Stimulated activated naive B cell treated with anti-CD40 and anti-IgM and Interleukin-4, amounts not matched to agents 10 μg/mL and 1 μg/mL and 100 μg/mL, for 72 hours (primary cell): Measurements from ENCODE around the gene IVNS1ABP.

ENCODE experiments used
- ATAC-seq, 2 donors: fragments of 150-1000 bp; cut with Tn5 transposase; replicated peaks; 2 replicates each; pipeline ENCODE4 v1.10.0; 2021; ENCODE audit warnings: moderate library complexity in 1 of 2
- DNase-seq: peaks from one replicate; pipeline ENCODE4 v3.0.0; 2021
- H3K27ac Mint-ChIP-seq: one replicate; pipeline ENCODE4 v1.8.0; 2022; ENCODE audit warnings: mild to moderate bottlenecking, mixed read lengths
- H3K27me3 Mint-ChIP-seq, 2 donors: one replicate each; pipeline ENCODE4 v1.8.0; 2022; ENCODE audit warnings: mixed read lengths in 2 of 2
- H3K36me3 Mint-ChIP-seq, 2 donors: one replicate each; pipeline ENCODE4 v1.8.0; 2022; ENCODE audit warnings: mixed read lengths in 2 of 2, mild to moderate bottlenecking in 1 of 2
- H3K4me1 Mint-ChIP-seq, 2 donors: one replicate each; pipeline ENCODE4 v1.8.0; 2022; ENCODE audit warnings: mixed read lengths in 2 of 2, mild to moderate bottlenecking in 1 of 2
- H3K4me3 Mint-ChIP-seq, 2 donors: one replicate each; pipeline ENCODE4 v1.8.0; 2022; ENCODE audit warnings: mild to moderate bottlenecking in 2 of 2, mixed read lengths in 2 of 2, moderate library complexity in 1 of 2
- H3K9me3 Mint-ChIP-seq, 2 donors: one replicate each; pipeline ENCODE4 v1.8.0; 2022; ENCODE audit warnings: mixed read lengths in 2 of 2, mild to moderate bottlenecking in 1 of 2

The IVNS1ABP gene

GRCh38 chr1:185293967-185294542, 23.0 kb downstream of the IVNS1ABP start:
- H3K36me3 Mint-ChIP-seq: peaks cover 25 to 41% of the 10 kb centered on the region in 2 donors
- DNase-seq: no peak
- H3K27ac Mint-ChIP-seq: no peak overlapping the region

GRCh38 chr1:185292237-185292636, 24.8 kb downstream of the IVNS1ABP start:
- Mint-ChIP-seq H3K9me3 (peaks cover 5% of the 10 kb centered on the region in 2 donors), H3K27ac (peak overlapping the region; percentile 59), H3K27me3 (no peaks in the 10 kb centered on the region), H3K36me3 (peaks cover 15 to 38% of the 10 kb centered on the region in 2 donors), H3K4me3 (no peak overlapping the region), H3K4me1 (peaks cover 6 to 17% of the 10 kb centered on the region in 2 donors)
- ATAC-seq (peak in 1 of 2 donors; percentile 50), DNase-seq (no peak)

More at GRCh38 chr1:185293967-185294542, 23.0 kb downstream of the IVNS1ABP start:
- no peak overlapping the region for H3K4me3 Mint-ChIP-seq
- peaks cover 5% of the 10 kb centered on the region in 2 donors for H3K9me3 Mint-ChIP-seq
- ATAC-seq: no peak
- H3K4me1 Mint-ChIP-seq: peaks cover 6 to 17% of the 10 kb centered on the region in 2 donors
- no peaks in the 10 kb centered on the region for H3K27me3 Mint-ChIP-seq

- H3K27me3 Mint-ChIP-seq: no peaks in the 10 kb centered on the region
- ATAC-seq (peak in 1 of 2 donors; percentile 46), DNase-seq (no peak)
- peaks cover 15 to 40% of the 10 kb centered on the region in 2 donors for H3K36me3 Mint-ChIP-seq
- no peak overlapping the region for H3K4me3 Mint-ChIP-seq
- peaks cover 5% of the 10 kb centered on the region in 2 donors for H3K9me3 Mint-ChIP-seq
- H3K27ac Mint-ChIP-seq: no peak overlapping the region
- H3K4me1 Mint-ChIP-seq: peaks cover 6 to 17% of the 10 kb centered on the region in 2 donors
Observed at GRCh38 chr1:185291652-185292051, 25.4 kb downstream of the IVNS1ABP start.

- ATAC-seq (peak; percentile 57 to 63), DNase-seq (no peak)
- H3K4me3 Mint-ChIP-seq: no peak overlapping the region
- H3K27me3 Mint-ChIP-seq: no peaks in the 10 kb centered on the region
- peaks cover 5% of the 10 kb centered on the region in 2 donors for H3K9me3 Mint-ChIP-seq
- H3K36me3 Mint-ChIP-seq: peaks cover 15 to 40% of the 10 kb centered on the region in 2 donors
- H3K4me1 Mint-ChIP-seq: peaks cover 6 to 17% of the 10 kb centered on the region in 2 donors
- no peak overlapping the region for H3K27ac Mint-ChIP-seq
Observed at GRCh38 chr1:185291159-185291558, 25.9 kb downstream of the IVNS1ABP start.

GRCh38 chr1:185289880-185290279, 27.2 kb downstream of the IVNS1ABP start:
- Mint-ChIP-seq H3K36me3 (peaks cover 15 to 34% of the 10 kb centered on the region in 2 donors), H3K27me3 (no peaks in the 10 kb centered on the region), H3K4me3 (no peak overlapping the region), H3K9me3 (peaks cover 5% of the 10 kb centered on the region in 2 donors), H3K27ac (no peak overlapping the region), H3K4me1 (peaks cover 6 to 17% of the 10 kb centered on the region in 2 donors)
- no peak for ATAC-seq
- DNase-seq: no peak

GRCh38 chr1:185288435-185288834, 28.6 kb downstream of the IVNS1ABP start:
- Mint-ChIP-seq H3K27ac (no peak overlapping the region), H3K4me3 (no peak overlapping the region), H3K9me3 (peaks cover 5% of the 10 kb centered on the region in 2 donors), H3K27me3 (no peaks in the 10 kb centered on the region), H3K4me1 (peaks cover 3 to 17% of the 10 kb centered on the region in 2 donors), H3K36me3 (peaks cover 8 to 26% of the 10 kb centered on the region in 2 donors)
- DNase-seq: no peak
- no peak for ATAC-seq

- H3K9me3 Mint-ChIP-seq: peaks cover 5% of the 10 kb centered on the region in 2 donors
- ATAC-seq: no peak
- no peak for DNase-seq
- H3K4me3 Mint-ChIP-seq: no peak overlapping the region
- H3K27me3 Mint-ChIP-seq: no peaks in the 10 kb centered on the region
- no peak overlapping the region for H3K27ac Mint-ChIP-seq
- H3K4me1 Mint-ChIP-seq: peaks cover 2 to 9% of the 10 kb centered on the region in 2 donors
- H3K36me3 Mint-ChIP-seq: peaks cover 10 to 23% of the 10 kb centered on the region in 2 donors
Observed at GRCh38 chr1:185287451-185287850, 29.6 kb downstream of the IVNS1ABP start.

GRCh38 chr1:185284533-185285276, 32.3 kb downstream of the IVNS1ABP start:
- Mint-ChIP-seq H3K27ac (no peak overlapping the region), H3K9me3 (peaks cover 3% of the 10 kb centered on the region in 2 donors), H3K4me1 (peaks cover 1 to 11% of the 10 kb centered on the region in 2 donors), H3K4me3 (no peak overlapping the region), H3K36me3 (peaks cover 13 to 29% of the 10 kb centered on the region in 2 donors), H3K27me3 (no peaks in the 10 kb centered on the region)
- DNase-seq: no peak
- no peak for ATAC-seq

- DNase-seq (no peak), ATAC-seq (no peak)
- H3K36me3 Mint-ChIP-seq: peaks cover 9 to 25% of the 10 kb centered on the region in 2 donors
- peaks cover 1 to 11% of the 10 kb centered on the region in 2 donors for H3K4me1 Mint-ChIP-seq
- no peaks in the 10 kb centered on the region for H3K27me3 Mint-ChIP-seq
- no peak overlapping the region for H3K27ac Mint-ChIP-seq
- no peak overlapping the region for H3K4me3 Mint-ChIP-seq
- H3K9me3 Mint-ChIP-seq: no peaks in the 10 kb centered on the region
Observed at GRCh38 chr1:185284116-185284515, 32.9 kb downstream of the IVNS1ABP start.

- H3K4me1 Mint-ChIP-seq: peaks cover 1 to 11% of the 10 kb centered on the region in 2 donors
- no peak overlapping the region for H3K4me3 Mint-ChIP-seq
Observed at GRCh38 chr1:185281245-185281644, 35.8 kb downstream of the IVNS1ABP start.

GRCh38 chr1:185280589-185280988, 36.5 kb downstream of the IVNS1ABP start:
- no peak overlapping the region for H3K27ac Mint-ChIP-seq
- no peaks in the 10 kb centered on the region for H3K9me3 Mint-ChIP-seq
- peaks cover 14 to 24% of the 10 kb centered on the region in 2 donors for H3K36me3 Mint-ChIP-seq
- DNase-seq (no peak), ATAC-seq (no peak)
- no peak overlapping the region for H3K4me3 Mint-ChIP-seq
- peaks cover 1 to 11% of the 10 kb centered on the region in 2 donors for H3K4me1 Mint-ChIP-seq
- no peaks in the 10 kb centered on the region for H3K27me3 Mint-ChIP-seq

More at GRCh38 chr1:185281245-185281644, 35.8 kb downstream of the IVNS1ABP start:
- H3K9me3 Mint-ChIP-seq: no peaks in the 10 kb centered on the region
- peaks cover 14 to 24% of the 10 kb centered on the region in 2 donors for H3K36me3 Mint-ChIP-seq
- DNase-seq (no peak), ATAC-seq (peak; percentile 74 to 80)
- H3K27me3 Mint-ChIP-seq: no peaks in the 10 kb centered on the region
- no peak overlapping the region for H3K27ac Mint-ChIP-seq

GRCh38 chr1:185279571-185279970, 37.5 kb downstream of the IVNS1ABP start:
- H3K27me3 Mint-ChIP-seq: no peaks in the 10 kb centered on the region
- H3K36me3 Mint-ChIP-seq: peaks cover 14 to 24% of the 10 kb centered on the region in 2 donors
- no peaks in the 10 kb centered on the region for H3K9me3 Mint-ChIP-seq
- ATAC-seq: no peak
- no peak overlapping the region for H3K4me3 Mint-ChIP-seq
- peaks cover 1 to 11% of the 10 kb centered on the region in 2 donors for H3K4me1 Mint-ChIP-seq
- no peak for DNase-seq
- H3K27ac Mint-ChIP-seq: no peak overlapping the region

GRCh38 chr1:185271921-185272320, 45.1 kb downstream of the IVNS1ABP start:
- no peaks in the 10 kb centered on the region for H3K9me3 Mint-ChIP-seq
- no peak overlapping the region for H3K4me3 Mint-ChIP-seq
- H3K4me1 Mint-ChIP-seq: no peaks in the 10 kb centered on the region
- H3K27me3 Mint-ChIP-seq: no peaks in the 10 kb centered on the region
- H3K36me3 Mint-ChIP-seq: no peaks in the 10 kb centered on the region
- no peak overlapping the region for H3K27ac Mint-ChIP-seq
- DNase-seq (no peak), ATAC-seq (no peak)

- DNase-seq: no peak
- no peaks in the 10 kb centered on the region for H3K4me1 Mint-ChIP-seq
- H3K27me3 Mint-ChIP-seq: no peaks in the 10 kb centered on the region
- no peaks in the 10 kb centered on the region for H3K9me3 Mint-ChIP-seq
- H3K4me3 Mint-ChIP-seq: no peak overlapping the region
- H3K36me3 Mint-ChIP-seq: no peaks in the 10 kb centered on the region
- H3K27ac Mint-ChIP-seq: no peak overlapping the region
- no peak for ATAC-seq
Observed at GRCh38 chr1:185268352-185268751, 48.7 kb downstream of the IVNS1ABP start.

GRCh38 chr1:185267701-185268100, 49.3 kb downstream of the IVNS1ABP start:
- Mint-ChIP-seq H3K9me3 (no peaks in the 10 kb centered on the region), H3K27me3 (no peaks in the 10 kb centered on the region), H3K4me1 (no peaks in the 10 kb centered on the region), H3K36me3 (no peaks in the 10 kb centered on the region), H3K27ac (no peak overlapping the region), H3K4me3 (no peak overlapping the region)
- ATAC-seq: no peak
- DNase-seq: no peak
